Measurements from ENCODE around the gene PACS1. TPM values are rescaled to one million over a fixed set of nuclear protein-coding genes. Genes with fewer than 3 reads are reported as not detected.

Gene PACS1
- total RNA-seq, 1 experiment from 2014 or later = 41.1 TPM

- peaks cover 31 to 44% of the 10 kb centered on the region in 2 experiments for H3K4me1 ChIP-seq (ENCODE audit: control insufficient read depth in 1 of 2, insufficient read depth in 2 of 2, low read length in 2 of 2)
- CTCF ChIA-PET = no interaction called here
- no peak overlapping the region for H3K4me3 ChIP-seq (replicated peaks in 1 of 2; ENCODE audit: low read depth in 1 of 2, low read length in 2 of 2)
Observed at GRCh38 chr11:66112041-66112491, 42.0 kb downstream of the PACS1 start.

More at GRCh38 chr11:66112041-66112491, 42.0 kb downstream of the PACS1 start:
- TF ChIP-seq MAX (IDR thresholded peaks at IDR 0.05) (no peak), ZNF274 (IDR thresholded peaks at IDR 0.05; ENCODE audit: low read depth, low read length) (no peak), CEBPB (IDR thresholded peaks at IDR 0.05; ENCODE audit: low read depth) (no peak), EZH2 (IDR thresholded peaks at IDR 0.05) (no peak), EGR1 (IDR thresholded peaks at IDR 0.05; ENCODE audit: low read depth) (no peak), REST (IDR thresholded peaks at IDR 0.05; ENCODE audit: low read depth) (no peak), EZH2phosphoT487 (IDR thresholded peaks at IDR 0.05; ENCODE audit: borderline replicate concordance) (no peak), CBX3 (IDR thresholded peaks at IDR 0.05; ENCODE audit: low read depth) (no peak)
- TF ChIP-seq, protein P1, sequence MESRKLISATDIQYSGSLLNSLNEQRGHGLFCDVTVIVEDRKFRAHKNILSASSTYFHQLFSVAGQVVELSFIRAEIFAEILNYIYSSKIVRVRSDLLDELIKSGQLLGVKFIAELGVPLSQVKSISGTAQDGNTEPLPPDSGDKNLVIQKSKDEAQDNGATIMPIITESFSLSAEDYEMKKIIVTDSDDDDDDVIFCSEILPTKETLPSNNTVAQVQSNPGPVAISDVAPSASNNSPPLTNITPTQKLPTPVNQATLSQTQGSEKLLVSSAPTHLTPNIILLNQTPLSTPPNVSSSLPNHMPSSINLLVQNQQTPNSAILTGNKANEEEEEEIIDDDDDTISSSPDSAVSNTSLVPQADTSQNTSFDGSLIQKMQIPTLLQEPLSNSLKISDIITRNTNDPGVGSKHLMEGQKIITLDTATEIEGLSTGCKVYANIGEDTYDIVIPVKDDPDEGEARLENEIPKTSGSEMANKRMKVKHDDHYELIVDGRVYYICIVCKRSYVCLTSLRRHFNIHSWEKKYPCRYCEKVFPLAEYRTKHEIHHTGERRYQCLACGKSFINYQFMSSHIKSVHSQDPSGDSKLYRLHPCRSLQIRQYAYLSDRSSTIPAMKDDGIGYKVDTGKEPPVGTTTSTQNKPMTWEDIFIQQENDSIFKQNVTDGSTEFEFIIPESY (IDR thresholded peaks at IDR 0.05; ENCODE audit: extremely low read depth, insufficient replicate concordance, low read length) = no peak
- DNase-seq (ENCODE audit: low read depth, low spot score) (no peak), ATAC-seq (peak; percentile 21; the same call in 1 of the 2 replicates)
- intact Hi-C loops (cut with micrococcal nuclease) = no loop called here
- Histone ChIP-seq H3K4me2 (ENCODE audit: low read length) (peak overlapping the region; percentile 58), H3K79me2 (ENCODE audit: insufficient read depth, low read length) (peaks cover 19% of the 10 kb centered on the region), H3K36me3 (ENCODE audit: control insufficient read depth in 1 of 2, insufficient read depth in 2 of 2, low read length in 2 of 2) (no peaks in the 10 kb centered on the region), H3K27ac (ENCODE audit: low read depth, low read length) (peak overlapping the region; percentile 68), H4K20me1 (ENCODE audit: insufficient read depth) (no peaks in the 10 kb centered on the region), H2AFZ (ENCODE audit: low read depth, low read length, poor library complexity, severe bottlenecking) (no peak overlapping the region), H3K9ac (ENCODE audit: low read length) (no peak overlapping the region), H3K9me2 (ENCODE audit: insufficient read depth) (no peaks in the 10 kb centered on the region), H3K27me3 (ENCODE audit: insufficient read depth, low read length) (no peaks in the 10 kb centered on the region), H3K9me3 (ENCODE audit: control insufficient read depth in 1 of 2, insufficient read depth in 1 of 2, low read depth in 1 of 2, low read length in 2 of 2) (no peaks in the 10 kb centered on the region)
- ChIA-PET POLR2A (interaction anchor here (0.7 kb wide), 1 partner anchor 36 kb away, joined by 3 read pairs; no protein-coding TSS in a partner anchor), RAD21 (ENCODE audit: low non-redundant PET in 1 of 2, low total read pairs in 2 of 2, uncharacterized antibody in 2 of 2, unreplicated experiment in 2 of 2) (no interaction called here)
- no TSS peak for BruUV-seq (replicated peaks)

All from HCT116 (cell line).